ENCODE measurements around the gene SMARCD1.
A peak's percentile ranks its signal among the peaks of the same experiment; 100 is the strongest.

Gene SMARCD1

GRCh38 chr12:50073206-50073605 is 11.9 kb upstream of the SMARCD1 start:
- TF ChIP-seq POLR2AphosphoS5 (IDR thresholded peaks at IDR 0.05; ENCODE audit: low read depth, low read length) (no peak), POLR2A (IDR thresholded peaks at IDR 0.05; ENCODE audit: low read depth, low read length) (no peak), TAF1 (IDR thresholded peaks at IDR 0.05; ENCODE audit: low read depth, low read length) (no peak), POU2F2 (IDR thresholded peaks at IDR 0.05; ENCODE audit: low read depth, low read length) (no peak), SPI1 (IDR thresholded peaks at IDR 0.05; ENCODE audit: low read depth, low read length) (no peak), PAX5 (IDR thresholded peaks at IDR 0.05; ENCODE audit: insufficient read depth, low read length, severe bottlenecking) (no peak)
- DNase-seq (ENCODE audit: insufficient read length, low spot score) = no peak
- FAIRE-seq = no peak

- no peak for TF ChIP-seq POU2F2 (IDR thresholded peaks at IDR 0.05; ENCODE audit: low read depth, low read length)
- TF ChIP-seq TAF1 (IDR thresholded peaks at IDR 0.05; ENCODE audit: low read depth, low read length) = no peak
- TF ChIP-seq SPI1 (IDR thresholded peaks at IDR 0.05; ENCODE audit: low read depth, low read length) = no peak
- no peak for TF ChIP-seq POLR2A (IDR thresholded peaks at IDR 0.05; ENCODE audit: low read depth, low read length)
- no peak for TF ChIP-seq PAX5 (IDR thresholded peaks at IDR 0.05; ENCODE audit: insufficient read depth, low read length, severe bottlenecking)
- no peak for TF ChIP-seq POLR2AphosphoS5 (IDR thresholded peaks at IDR 0.05; ENCODE audit: low read depth, low read length)
- no peak for FAIRE-seq
- DNase-seq (ENCODE audit: insufficient read length, low spot score) = no peak
Observed at GRCh38 chr12:50073712-50074111, 11.4 kb upstream of the SMARCD1 start.

GRCh38 chr12:50074936-50075807 is 10.0 kb upstream of the SMARCD1 start:
- FAIRE-seq = peak; percentile 90
- DNase-seq (ENCODE audit: insufficient read length, low spot score) = peak; percentile 85
- TF ChIP-seq POU2F2 (IDR thresholded peaks at IDR 0.05; ENCODE audit: low read depth, low read length) (no peak), TAF1 (IDR thresholded peaks at IDR 0.05; ENCODE audit: low read depth, low read length) (no peak), PAX5 (IDR thresholded peaks at IDR 0.05; ENCODE audit: insufficient read depth, low read length, severe bottlenecking) (no peak), POLR2AphosphoS5 (IDR thresholded peaks at IDR 0.05; ENCODE audit: low read depth, low read length) (no peak), POLR2A (IDR thresholded peaks at IDR 0.05; ENCODE audit: low read depth, low read length) (no peak), SPI1 (IDR thresholded peaks at IDR 0.05; ENCODE audit: low read depth, low read length) (no peak)

GRCh38 chr12:50075808-50076170 is 9.4 kb upstream of the SMARCD1 start:
- DNase-seq (ENCODE audit: insufficient read length, low spot score) (no peak), FAIRE-seq (no peak)
- no peak for TF ChIP-seq PAX5 (IDR thresholded peaks at IDR 0.05; ENCODE audit: insufficient read depth, low read length, severe bottlenecking)
- no peak for TF ChIP-seq POLR2AphosphoS5 (IDR thresholded peaks at IDR 0.05; ENCODE audit: low read depth, low read length)
- TF ChIP-seq POLR2A (IDR thresholded peaks at IDR 0.05; ENCODE audit: low read depth, low read length) = no peak
- TF ChIP-seq POU2F2 (IDR thresholded peaks at IDR 0.05; ENCODE audit: low read depth, low read length) = no peak
- no peak for TF ChIP-seq SPI1 (IDR thresholded peaks at IDR 0.05; ENCODE audit: low read depth, low read length)
- TF ChIP-seq TAF1 (IDR thresholded peaks at IDR 0.05; ENCODE audit: low read depth, low read length) = no peak

- FAIRE-seq (no peak), DNase-seq (ENCODE audit: insufficient read length, low spot score) (no peak)
Observed at GRCh38 chr12:50077099-50077498, 8.0 kb upstream of the SMARCD1 start.

GRCh38 chr12:50078281-50078680 is 6.9 kb upstream of the SMARCD1 start:
- FAIRE-seq (no peak), DNase-seq (ENCODE audit: insufficient read length, low spot score) (no peak)
- TF ChIP-seq POU2F2 (IDR thresholded peaks at IDR 0.05; ENCODE audit: low read depth, low read length) = no peak
- no peak for TF ChIP-seq TAF1 (IDR thresholded peaks at IDR 0.05; ENCODE audit: low read depth, low read length)

More at GRCh38 chr12:50077099-50077498, 8.0 kb upstream of the SMARCD1 start:
- TF ChIP-seq TAF1 (IDR thresholded peaks at IDR 0.05; ENCODE audit: low read depth, low read length) = no peak
- no peak for TF ChIP-seq POLR2AphosphoS5 (IDR thresholded peaks at IDR 0.05; ENCODE audit: low read depth, low read length)
- TF ChIP-seq PAX5 (IDR thresholded peaks at IDR 0.05; ENCODE audit: insufficient read depth, low read length, severe bottlenecking) = no peak
- no peak for TF ChIP-seq SPI1 (IDR thresholded peaks at IDR 0.05; ENCODE audit: low read depth, low read length)
- TF ChIP-seq POU2F2 (IDR thresholded peaks at IDR 0.05; ENCODE audit: low read depth, low read length) = no peak
- no peak for TF ChIP-seq POLR2A (IDR thresholded peaks at IDR 0.05; ENCODE audit: low read depth, low read length)

GRCh38 chr12:50079771-50080170 is 5.4 kb upstream of the SMARCD1 start:
- DNase-seq (ENCODE audit: insufficient read length, low spot score) = no peak
- no peak for FAIRE-seq
- no peak for TF ChIP-seq POU2F2 (IDR thresholded peaks at IDR 0.05; ENCODE audit: low read depth, low read length)
- TF ChIP-seq TAF1 (IDR thresholded peaks at IDR 0.05; ENCODE audit: low read depth, low read length) = no peak
- no peak for TF ChIP-seq PAX5 (IDR thresholded peaks at IDR 0.05; ENCODE audit: insufficient read depth, low read length, severe bottlenecking)
- no peak for TF ChIP-seq POLR2A (IDR thresholded peaks at IDR 0.05; ENCODE audit: low read depth, low read length)
- TF ChIP-seq POLR2AphosphoS5 (IDR thresholded peaks at IDR 0.05; ENCODE audit: low read depth, low read length) = no peak
- TF ChIP-seq SPI1 (IDR thresholded peaks at IDR 0.05; ENCODE audit: low read depth, low read length) = no peak

GRCh38 chr12:50081096-50081808 is 3.9 kb upstream of the SMARCD1 start:
- DNase-seq (ENCODE audit: insufficient read length, low spot score) (no peak), FAIRE-seq (no peak)
- TF ChIP-seq TAF1 (IDR thresholded peaks at IDR 0.05; ENCODE audit: low read depth, low read length) (no peak), PAX5 (IDR thresholded peaks at IDR 0.05; ENCODE audit: insufficient read depth, low read length, severe bottlenecking) (no peak), POU2F2 (IDR thresholded peaks at IDR 0.05; ENCODE audit: low read depth, low read length) (no peak), POLR2A (IDR thresholded peaks at IDR 0.05; ENCODE audit: low read depth, low read length) (no peak), POLR2AphosphoS5 (IDR thresholded peaks at IDR 0.05; ENCODE audit: low read depth, low read length) (no peak)

- TF ChIP-seq POLR2AphosphoS5 (IDR thresholded peaks at IDR 0.05; ENCODE audit: low read depth, low read length) (no peak), TAF1 (IDR thresholded peaks at IDR 0.05; ENCODE audit: low read depth, low read length) (no peak), POU2F2 (IDR thresholded peaks at IDR 0.05; ENCODE audit: low read depth, low read length) (no peak), SPI1 (IDR thresholded peaks at IDR 0.05; ENCODE audit: low read depth, low read length) (no peak), PAX5 (IDR thresholded peaks at IDR 0.05; ENCODE audit: insufficient read depth, low read length, severe bottlenecking) (no peak), POLR2A (IDR thresholded peaks at IDR 0.05; ENCODE audit: low read depth, low read length) (no peak)
- DNase-seq (ENCODE audit: insufficient read length, low spot score) = no peak
- FAIRE-seq = no peak
Observed at GRCh38 chr12:50082644-50083043, 2.5 kb upstream of the SMARCD1 start.
